IMR-90 (cell line): ENCODE results near the gene ZNF408. TPM values are rescaled to one million over a fixed set of nuclear protein-coding genes. Genes with fewer than 3 reads are reported as not detected.

Experiments used
- ATAC-seq: fragments of 200-7000 bp; cut with Tn5 transposase; 2 replicates; pipeline ENCODE4 v1.9.1; 2020; ENCODE audit warnings: low read depth, mild to moderate bottlenecking, moderate library complexity
- BruUV-seq: library from RNA; stranded (reverse); fragments of 400-500 nt; replicated peaks from 2 replicates; lab custom pipeline; 2021; lab: Mats Ljungman, UMichigan
- CTCF ChIA-PET: fragments of 300-600 bp; formaldehyde crosslinking; extraction: SDS; loops from one replicate; lab custom pipeline; 2021; ENCODE audit warnings: antibody characterized with exemption; lab: Yijun Ruan, JAX
- POLR2A ChIA-PET: fragments of 300-600 bp; sonication (Branson Sonifier 250); formaldehyde crosslinking; loops from one replicate; lab custom pipeline; 2022; ENCODE audit warnings: antibody characterized with exemption; ENCODE audit not compliant: unreplicated experiment; lab: Charles Lee
- DNase-seq: peaks from one replicate; pipeline ENCODE4 v3.0.0; 2013
- H2AFZ ChIP-seq: replicated peaks from 2 replicates; pipeline ENCODE3; 2013; ENCODE audit warnings: low read length, mild to moderate bottlenecking; ENCODE audit not compliant: poor library complexity
- H2AK5ac ChIP-seq: 2 replicates; pipeline ENCODE4 v1.6.1; 2013; ENCODE audit warnings: low read depth, low read length, inconsistent platforms
- H2AK9ac ChIP-seq: replicated peaks from 2 replicates; pipeline ENCODE3; 2013; ENCODE audit warnings: mild to moderate bottlenecking, low read depth, low read length, moderate library complexity; ENCODE audit not compliant: poor library complexity
- H2BK120ac ChIP-seq: 2 replicates; pipeline ENCODE4 v1.6.1; 2013; ENCODE audit warnings: low read depth, low read length, inconsistent platforms
- H2BK15ac ChIP-seq: 3 replicates; pipeline ENCODE4 v1.6.1; 2013; ENCODE audit warnings: low read depth, low read length, inconsistent platforms
- H2BK20ac ChIP-seq: 2 replicates; pipeline ENCODE4 v1.6.1; 2013; ENCODE audit warnings: low read depth, mild to moderate bottlenecking, inconsistent platforms, low read length, moderate library complexity
- H2BK5ac ChIP-seq: 2 replicates; pipeline ENCODE4 v1.6.1; 2013; ENCODE audit warnings: mild to moderate bottlenecking, low read depth, low read length, inconsistent platforms; ENCODE audit not compliant: poor library complexity, severe bottlenecking
- H3K14ac ChIP-seq: replicated peaks from 2 replicates; pipeline ENCODE4 v1.6.1; 2013; ENCODE audit warnings: low read depth, low read length, inconsistent platforms
- H3K18ac ChIP-seq: 2 replicates; pipeline ENCODE4 v1.6.1; 2013; ENCODE audit warnings: low read depth, low read length, control low read depth
- H3K23ac ChIP-seq: 2 replicates; pipeline ENCODE4 v1.6.1; 2013; ENCODE audit warnings: low read depth, low read length, inconsistent platforms
- H3K27ac ChIP-seq: 2 replicates; pipeline ENCODE4 v1.5.1; 2013; ENCODE audit warnings: mild to moderate bottlenecking, control low read depth, low read length; ENCODE audit not compliant: insufficient read depth
- H3K27me3 ChIP-seq: 2 replicates; pipeline ENCODE4 v1.6.1; 2013; ENCODE audit warnings: low read length; ENCODE audit not compliant: control insufficient read depth, insufficient read depth
- H3K36me3 ChIP-seq: 2 replicates; pipeline ENCODE4 v1.6.1; 2013; ENCODE audit warnings: low read length, mixed read lengths; ENCODE audit not compliant: control insufficient read depth, insufficient read depth
- H3K4ac ChIP-seq: 2 replicates; pipeline ENCODE4 v1.6.1; 2013; ENCODE audit warnings: low read depth, low read length, inconsistent platforms
- H3K4me1 ChIP-seq: 2 replicates; pipeline ENCODE4 v1.6.1; 2013; ENCODE audit warnings: low read length, mixed read lengths; ENCODE audit not compliant: control insufficient read depth, insufficient read depth
- H3K4me2 ChIP-seq: 2 replicates; pipeline ENCODE4 v1.6.1; 2013; ENCODE audit warnings: low read depth, mild to moderate bottlenecking, control low read depth, low read length, moderate library complexity
- H3K4me3 ChIP-seq: 2 replicates; pipeline ENCODE4 v1.5.1; 2013; ENCODE audit warnings: low read depth, mild to moderate bottlenecking, control low read depth, low read length, moderate library complexity; ENCODE audit not compliant: insufficient read depth
- H3K56ac ChIP-seq: 2 replicates; pipeline ENCODE4 v1.6.1; 2013; ENCODE audit warnings: low read length, inconsistent platforms; ENCODE audit not compliant: insufficient read depth; ENCODE audit errors: extremely low read depth
- H3K79me1 ChIP-seq, 2 experiments: 2 replicates each; pipeline ENCODE4 v1.6.1; 2013; ENCODE audit warnings: low read length in 2 of 2, inconsistent platforms in 1 of 2, low read depth in 1 of 2
- H3K9ac ChIP-seq: 2 replicates; pipeline ENCODE4 v1.6.1; 2013; ENCODE audit warnings: low read depth, low read length, control low read depth
- H3K9me1 ChIP-seq: 2 replicates; pipeline ENCODE4 v1.6.1; 2013; ENCODE audit warnings: low read length, inconsistent platforms; ENCODE audit not compliant: insufficient read depth
- H3K9me3 ChIP-seq: 2 replicates; pipeline ENCODE4 v1.6.1; 2013; ENCODE audit warnings: low read length; ENCODE audit not compliant: control insufficient read depth, insufficient read depth
- H4K20me1 ChIP-seq: 2 replicates; pipeline ENCODE4 v1.6.1; 2013; ENCODE audit warnings: low read length, inconsistent platforms; ENCODE audit not compliant: insufficient read depth
- H4K5ac ChIP-seq: 2 replicates; pipeline ENCODE4 v1.6.1; 2013; ENCODE audit warnings: mild to moderate bottlenecking, low read depth, low read length, control low read depth
- H4K8ac ChIP-seq, 2 experiments: 2 replicates each; pipeline ENCODE4 v1.6.1; 2013; ENCODE audit warnings: low read depth in 2 of 2, low read length in 2 of 2, control low read depth in 1 of 2, inconsistent platforms in 1 of 2
- H4K91ac ChIP-seq: 2 replicates; pipeline ENCODE4 v1.6.1; 2013; ENCODE audit warnings: low read depth, low read length, inconsistent platforms; ENCODE audit not compliant: insufficient read depth
- BHLHE40 ChIP-seq: fragments of 150-350 bp; IDR thresholded peaks from 2 replicates; pipeline ENCODE4 v1.6.1; 2016; ENCODE audit warnings: mild to moderate bottlenecking, low read depth, low read length
- CEBPB ChIP-seq: IDR thresholded peaks from 2 replicates; pipeline ENCODE4 v1.6.1; 2012; ENCODE audit warnings: low read depth, low read length, improper control_type of control experiment
- CHD1 ChIP-seq: IDR thresholded peaks from 2 replicates; pipeline ENCODE4 v1.6.1; 2012; ENCODE audit warnings: low read depth, low read length, improper control_type of control experiment
- FOS ChIP-seq: fragments of 150-350 bp; IDR thresholded peaks from 2 replicates; pipeline ENCODE4 v1.6.1; 2016; ENCODE audit warnings: low read depth, low read length
- MAFK ChIP-seq: IDR thresholded peaks from 2 replicates; pipeline ENCODE4 v1.6.1; 2012; ENCODE audit warnings: low read depth, low read length, improper control_type of control experiment
- MAZ ChIP-seq: IDR thresholded peaks from 2 replicates; pipeline ENCODE4 v1.6.1; 2012; ENCODE audit warnings: low read depth, mild to moderate bottlenecking, low read length, improper control_type of control experiment, moderate library complexity, borderline replicate concordance
- MXI1 ChIP-seq: IDR thresholded peaks from 2 replicates; pipeline ENCODE4 v1.6.1; 2012; ENCODE audit warnings: low read depth, mild to moderate bottlenecking, low read length, moderate library complexity, borderline replicate concordance
- NFE2L2 ChIP-seq: fragments of 150-350 bp; IDR thresholded peaks from 2 replicates; pipeline ENCODE4 v1.6.1; 2016; ENCODE audit warnings: low read depth, mild to moderate bottlenecking, low read length
- POLR2A ChIP-seq: IDR thresholded peaks from 2 replicates; pipeline ENCODE4 v1.6.1; 2012; ENCODE audit warnings: mild to moderate bottlenecking, low read depth, low read length
- RAD21 ChIP-seq: IDR thresholded peaks from 2 replicates; pipeline ENCODE4 v1.6.1; 2012; ENCODE audit warnings: low read length, improper control_type of control experiment
- RCOR1 ChIP-seq: IDR thresholded peaks from 2 replicates; pipeline ENCODE4 v1.6.1; 2012; ENCODE audit warnings: mild to moderate bottlenecking, low read length, improper control_type of control experiment; ENCODE audit not compliant: insufficient replicate concordance
- RFX5 ChIP-seq: IDR thresholded peaks from 2 replicates; pipeline ENCODE4 v1.8.0; 2012; ENCODE audit warnings: low read depth, mild to moderate bottlenecking, low read length, moderate library complexity
- SMC3 ChIP-seq: fragments of 150-350 bp; IDR thresholded peaks from 2 replicates; pipeline ENCODE4 v1.6.1; 2016; ENCODE audit warnings: low read depth, mild to moderate bottlenecking, antibody characterized with exemption, low read length, moderate library complexity
- USF2 ChIP-seq: fragments of 150-350 bp; IDR thresholded peaks from 2 replicates; pipeline ENCODE4 v1.6.1; 2017; ENCODE audit warnings: mild to moderate bottlenecking, antibody characterized with exemption, low read length, low read depth
- WGBS, 2 experiments: methylation state at CpG; one replicate each; pipeline versions ENCODE4 v1.1.5 to v1.1.7; 2013; ENCODE audit warnings: missing lambda C conversion rate in 2 of 2; ENCODE audit not compliant: insufficient read length in 1 of 2; ENCODE audit errors: extremely low coverage in 2 of 2; 5-methylcytosine and 5-hydroxymethylcytosine counted together
- dilution Hi-C: fragments of 300-500 bp; cut with HindIII; formaldehyde crosslinking; loops from one replicate; pipeline ENCODE4 v1.14.3; 2018; ENCODE audit warnings: low sequenced_read_pairs; ENCODE audit not compliant: unreplicated experiment
- in situ Hi-C: fragments of 300-500 bp; cut with MboI; formaldehyde crosslinking; loops from 3 replicates; pipeline ENCODE4 v1.14.3; 2019; ENCODE audit warnings: low sequenced_read_pairs, inconsistent platforms, mixed read lengths
- intact Hi-C: fragments of 100-400 bp; cut with micrococcal nuclease; formaldehyde crosslinking; loops from 2 replicates; pipeline ENCODE4 v1.10.0; 2022
- polyA plus RNA-seq, 3 experiments: library from polyadenylated mRNA; depleted of rRNA; stranded (reverse); fragments of >200 nt; gene quantifications; 2 replicates each; pipeline ENCODE4 v1.2.3, GENCODE V29; 2012; ENCODE audit warnings: low replicate concordance in 1 of 3
- total RNA-seq: library from RNA; depleted of rRNA; stranded (reverse); fragments of >200 nt; gene quantifications from 2 replicates; pipeline ENCODE4 v1.2.3, GENCODE V29; 2012
- TF ChIP-seq, protein P1 (sequence below): fragments of 150-350 bp; IDR thresholded peaks from 2 replicates; pipeline ENCODE4 v1.6.1; 2016; ENCODE audit warnings: low read depth, mild to moderate bottlenecking, low read length, moderate library complexity, borderline replicate concordance
- TF ChIP-seq, protein P2 (sequence below): conservative IDR thresholded peaks from 2 replicates; pipeline ENCODE4 v1.5.1; 2012; ENCODE audit warnings: mild to moderate bottlenecking, low read depth, low read length, improper control_type of control experiment

The ZNF408 gene
- total and polyA plus RNA-seq, 2 of the 4 experiments (the other 2 are of a cell fraction): 9.5 to 11.1 TPM

DNA sequence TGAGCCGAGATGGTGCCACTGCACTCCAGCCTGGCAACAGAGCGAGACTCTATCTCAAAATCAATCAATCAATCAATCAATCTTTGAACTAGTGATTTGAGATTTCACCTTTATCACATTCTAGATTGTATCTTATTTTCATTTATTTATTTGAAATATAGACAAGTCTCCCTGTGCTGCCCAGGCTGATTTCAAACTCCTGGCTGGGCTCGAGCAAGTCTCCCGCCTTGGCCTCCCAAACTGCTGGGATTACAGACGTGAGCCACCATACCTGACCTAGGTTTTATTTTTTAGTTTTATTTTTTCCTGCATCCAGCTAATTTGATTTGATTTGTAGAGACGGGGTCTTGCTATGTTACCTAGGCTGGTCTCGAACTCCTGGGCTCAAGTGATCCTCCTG lies 35.3 kb downstream of the ZNF408 start:
- no peak for ATAC-seq
- Histone ChIP-seq H3K9ac (no peak overlapping the region), H3K4ac (no peak overlapping the region), H2BK15ac (no peak overlapping the region), H2AK5ac (no peak overlapping the region), H3K4me2 (no peak overlapping the region), H2BK20ac (no peak overlapping the region), H3K36me3 (peaks cover 3% of the 10 kb centered on the region), H2AK9ac (no peak overlapping the region), H3K9me3 (no peaks in the 10 kb centered on the region), H4K20me1 (no peaks in the 10 kb centered on the region), H3K56ac (no peak overlapping the region), H3K79me1 (no peaks in the 10 kb centered on the region), H3K9me1 (no peaks in the 10 kb centered on the region), H3K14ac (no peak overlapping the region), H2BK5ac (no peak overlapping the region), H3K27me3 (no peaks in the 10 kb centered on the region), H4K8ac (no peak overlapping the region), H4K5ac (no peak overlapping the region), H4K91ac (no peak overlapping the region), H3K4me1 (no peaks in the 10 kb centered on the region), H3K27ac (no peak overlapping the region), H2BK120ac (no peak overlapping the region), H3K4me3 (no peak overlapping the region), H3K23ac (no peak overlapping the region), H2AFZ (no peak overlapping the region), H3K18ac (no peak overlapping the region)
- DNase-seq: no peak
- WGBS, 2 experiments: 80% methylated on average over 1 of the region's 7 CpGs; no CpG with 5 or more reads in 1 of the 2 experiments
- in situ Hi-C loops (no loop called here), dilution Hi-C loops (no loop called here), intact Hi-C loops (no loop called here)
- TF ChIP-seq, protein P1, sequence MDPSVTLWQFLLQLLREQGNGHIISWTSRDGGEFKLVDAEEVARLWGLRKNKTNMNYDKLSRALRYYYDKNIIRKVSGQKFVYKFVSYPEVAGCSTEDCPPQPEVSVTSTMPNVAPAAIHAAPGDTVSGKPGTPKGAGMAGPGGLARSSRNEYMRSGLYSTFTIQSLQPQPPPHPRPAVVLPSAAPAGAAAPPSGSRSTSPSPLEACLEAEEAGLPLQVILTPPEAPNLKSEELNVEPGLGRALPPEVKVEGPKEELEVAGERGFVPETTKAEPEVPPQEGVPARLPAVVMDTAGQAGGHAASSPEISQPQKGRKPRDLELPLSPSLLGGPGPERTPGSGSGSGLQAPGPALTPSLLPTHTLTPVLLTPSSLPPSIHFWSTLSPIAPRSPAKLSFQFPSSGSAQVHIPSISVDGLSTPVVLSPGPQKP: no peak
- TF ChIP-seq RCOR1 (no peak), POLR2A (no peak), MAFK (no peak), MXI1 (no peak), BHLHE40 (no peak), SMC3 (no peak), RFX5 (no peak), RAD21 (no peak), MAZ (no peak), NFE2L2 (no peak), FOS (no peak), CHD1 (no peak), USF2 (no peak), CEBPB (no peak)
- TF ChIP-seq, protein P2, sequence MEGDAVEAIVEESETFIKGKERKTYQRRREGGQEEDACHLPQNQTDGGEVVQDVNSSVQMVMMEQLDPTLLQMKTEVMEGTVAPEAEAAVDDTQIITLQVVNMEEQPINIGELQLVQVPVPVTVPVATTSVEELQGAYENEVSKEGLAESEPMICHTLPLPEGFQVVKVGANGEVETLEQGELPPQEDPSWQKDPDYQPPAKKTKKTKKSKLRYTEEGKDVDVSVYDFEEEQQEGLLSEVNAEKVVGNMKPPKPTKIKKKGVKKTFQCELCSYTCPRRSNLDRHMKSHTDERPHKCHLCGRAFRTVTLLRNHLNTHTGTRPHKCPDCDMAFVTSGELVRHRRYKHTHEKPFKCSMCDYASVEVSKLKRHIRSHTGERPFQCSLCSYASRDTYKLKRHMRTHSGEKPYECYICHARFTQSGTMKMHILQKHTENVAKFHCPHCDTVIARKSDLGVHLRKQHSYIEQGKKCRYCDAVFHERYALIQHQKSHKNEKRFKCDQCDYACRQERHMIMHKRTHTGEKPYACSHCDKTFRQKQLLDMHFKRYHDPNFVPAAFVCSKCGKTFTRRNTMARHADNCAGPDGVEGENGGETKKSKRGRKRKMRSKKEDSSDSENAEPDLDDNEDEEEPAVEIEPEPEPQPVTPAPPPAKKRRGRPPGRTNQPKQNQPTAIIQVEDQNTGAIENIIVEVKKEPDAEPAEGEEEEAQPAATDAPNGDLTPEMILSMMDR: no peak
- BruUV-seq: no TSS peak
- ChIA-PET CTCF (no interaction called here), POLR2A (no interaction called here)
